Uterus (tissue), 4 donors: Measurements from ENCODE around the gene KRTAP4-4. TPM values are rescaled to one million over a fixed set of nuclear protein-coding genes. Genes with fewer than 3 reads are reported as not detected.
"Not testable (repeated sequence)": the region's sequence is repeated elsewhere in the genome, so short reads cannot be mapped to it uniquely, and the experiment has no call there.

Experiments
- DNase-seq, 2 donors: peaks; one replicate each; pipeline ENCODE4 v3.0.0-alpha.2; 2019 to 2020
- H3K27ac ChIP-seq, 2 donors: fragments of 200-600 bp; sonication (generic); 1 replicate in 1 of 2; 2 replicates in 1 of 2; pipeline ENCODE4 v1.5.1; 2016 to 2018
- H3K27me3 ChIP-seq, 2 donors: fragments of 200-600 bp; sonication (generic); one replicate each; pipeline ENCODE4 v1.5.1; 2018 to 2019; ENCODE audit warnings: control low read depth in 1 of 2
- H3K36me3 ChIP-seq, 2 donors: fragments of 200-600 bp; sonication (generic); one replicate each; pipeline ENCODE4 v1.5.1; 2019; ENCODE audit warnings: control low read depth in 1 of 2
- H3K4me1 ChIP-seq, 2 donors: fragments of 200-600 bp; sonication (generic); one replicate each; pipeline ENCODE4 v1.5.1; 2018 to 2019; ENCODE audit warnings: control low read depth in 1 of 2
- H3K4me3 ChIP-seq, 2 donors: fragments of 200-600 bp; sonication (generic); 1 replicate in 1 of 2; 2 replicates in 1 of 2; pipeline ENCODE4 v1.5.1; 2018 to 2019; ENCODE audit warnings: mild to moderate bottlenecking in 1 of 2
- H3K9me3 ChIP-seq, 2 donors: fragments of 200-600 bp; sonication (generic); one replicate each; pipeline ENCODE4 v1.5.1; 2019; ENCODE audit warnings: control low read depth in 1 of 2
- CTCF ChIP-seq, 4 experiments: fragments of 200-600 bp in 2 of 4; fragments of 450-650 bp in 2 of 4; sonication (generic) in 2 of 4; IDR thresholded peaks; one replicate each; pipeline ENCODE4 v1.5.1; 2016 to 2019; ENCODE audit warnings: antibody characterized with exemption in 4 of 4, mild to moderate bottlenecking in 2 of 4, moderate library complexity in 1 of 4
- POLR2A ChIP-seq, 2 donors: fragments of 450-650 bp; IDR thresholded peaks; one replicate each; pipeline ENCODE4 v1.6.1; 2016; ENCODE audit warnings: antibody characterized with exemption in 2 of 2, mild to moderate bottlenecking in 1 of 2, moderate library complexity in 1 of 2
- intact Hi-C: fragments of 100-400 bp; cut with DNase I; formaldehyde crosslinking; loops from one replicate; pipeline ENCODE4 v1.15.1; 2023; ENCODE audit warnings: low total_unique reads
- total RNA-seq, 4 donors: library from RNA; depleted of rRNA in 3 of 4; stranded (reverse); fragments of >200 nt in 3 of 4; gene quantifications; one replicate each; pipeline versions ENCODE4 v1.1.0 to v1.2.4, GENCODE V29; 2014 to 2023
- donor health status: DM: yes; HTN: yes; CAD: no.

KRTAP4-4 gene
- total RNA-seq, 4 donors from 2014 or later = not detected

- TF ChIP-seq POLR2A (IDR thresholded peaks at IDR 0.05) (no peak), CTCF (IDR thresholded peaks at IDR 0.05) (no peak)
- Histone ChIP-seq H3K27me3 (no peaks in the 10 kb centered on the region), H3K27ac (no peak overlapping the region), H3K4me1 (no peaks in the 10 kb centered on the region), H3K9me3 (no peaks in the 10 kb centered on the region), H3K36me3 (no peaks in the 10 kb centered on the region), H3K4me3 (no peak overlapping the region)
- intact Hi-C loops = no loop called here
- DNase-seq = no peak
These were observed 26.4 kb downstream of the KRTAP4-4 start for GRCh38 chr17:41133880-41134735.

DNA sequence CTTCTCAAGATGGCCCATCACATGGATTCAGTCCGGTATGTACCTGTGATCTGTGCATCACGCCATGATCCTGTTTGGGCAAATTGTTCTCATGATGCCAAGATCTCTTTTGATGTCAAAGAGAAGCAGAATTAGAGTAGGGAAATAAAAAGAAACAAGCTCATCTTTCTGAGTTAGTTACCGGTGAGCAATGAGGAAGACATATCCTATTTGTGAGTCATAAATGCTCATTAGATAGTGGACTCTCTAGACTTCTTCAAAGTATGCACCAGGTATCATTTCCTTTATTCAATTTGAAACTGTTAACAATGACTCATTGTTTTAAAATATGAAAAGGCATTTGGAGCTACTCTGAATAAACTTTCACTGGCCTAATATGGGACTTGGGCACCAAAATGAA lies 28.6 kb downstream of the KRTAP4-4 start:
- no peak for TF ChIP-seq POLR2A (IDR thresholded peaks at IDR 0.05)
- H3K4me3 ChIP-seq = no peak overlapping the region
- no peaks in the 10 kb centered on the region for H3K9me3 ChIP-seq
- no peak overlapping the region for H3K27ac ChIP-seq
- H3K36me3 ChIP-seq = no peaks in the 10 kb centered on the region
- DNase-seq = no peak
- intact Hi-C loops = no loop called here
- no peaks in the 10 kb centered on the region for H3K4me1 ChIP-seq
- H3K27me3 ChIP-seq = no peaks in the 10 kb centered on the region

DNA sequence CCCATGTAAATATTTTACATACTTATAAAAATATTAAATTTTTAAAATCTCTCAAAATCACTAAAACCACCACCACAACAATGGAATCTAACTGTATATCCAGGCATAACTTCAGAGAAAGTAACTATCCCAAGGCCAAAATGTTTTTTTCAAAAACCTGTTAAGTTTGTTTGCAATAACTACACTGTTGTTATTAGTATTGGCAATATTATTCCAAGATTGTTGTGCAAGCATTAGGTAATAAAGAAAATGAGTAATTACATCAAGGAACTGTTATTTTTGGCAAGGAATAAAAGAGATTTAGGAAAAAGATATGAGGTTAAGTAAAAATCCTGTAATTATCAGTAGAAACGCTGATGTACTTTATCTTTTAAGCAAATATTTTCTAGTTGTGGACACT lies 33.2 kb downstream of the KRTAP4-4 start:
- no peak for TF ChIP-seq CTCF (IDR thresholded peaks at IDR 0.05)
- TF ChIP-seq POLR2A (IDR thresholded peaks at IDR 0.05) = no peak
- no peak for DNase-seq
- H3K4me1 ChIP-seq = no peaks in the 10 kb centered on the region
- no peaks in the 10 kb centered on the region for H3K9me3 ChIP-seq
- H3K27me3 ChIP-seq = no peaks in the 10 kb centered on the region
- intact Hi-C loops = no loop called here
- H3K4me3 ChIP-seq = no peak overlapping the region
- no peak overlapping the region for H3K27ac ChIP-seq
- no peaks in the 10 kb centered on the region for H3K36me3 ChIP-seq

DNA sequence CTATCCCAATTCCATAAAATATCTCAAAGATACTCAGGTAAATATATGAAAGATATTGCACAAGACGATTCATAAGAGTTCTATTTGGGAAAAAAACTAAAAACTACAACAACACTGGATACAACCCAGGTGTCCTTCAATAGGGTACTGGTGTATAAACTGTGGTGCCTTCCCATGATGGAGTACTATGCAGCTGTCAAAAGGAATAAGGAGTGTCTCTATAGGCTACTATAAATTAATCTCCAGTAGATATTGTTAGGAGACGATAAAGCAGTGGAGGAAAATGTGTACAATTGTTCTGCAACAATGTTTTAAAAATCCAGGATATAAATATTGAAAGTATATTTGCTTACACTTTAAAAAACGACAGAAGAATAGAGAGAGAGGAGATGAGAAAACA lies 34.1 kb downstream of the KRTAP4-4 start:
- no peaks in the 10 kb centered on the region for H3K4me1 ChIP-seq
- H3K27me3 ChIP-seq = no peaks in the 10 kb centered on the region
- no peak for TF ChIP-seq CTCF (IDR thresholded peaks at IDR 0.05)
- TF ChIP-seq POLR2A (IDR thresholded peaks at IDR 0.05) = no peak
- intact Hi-C loops = no loop called here
- H3K4me3 ChIP-seq = no peak overlapping the region
- H3K36me3 ChIP-seq = no peaks in the 10 kb centered on the region
- H3K27ac ChIP-seq = no peak overlapping the region
- no peak for DNase-seq
- no peaks in the 10 kb centered on the region for H3K9me3 ChIP-seq

DNA sequence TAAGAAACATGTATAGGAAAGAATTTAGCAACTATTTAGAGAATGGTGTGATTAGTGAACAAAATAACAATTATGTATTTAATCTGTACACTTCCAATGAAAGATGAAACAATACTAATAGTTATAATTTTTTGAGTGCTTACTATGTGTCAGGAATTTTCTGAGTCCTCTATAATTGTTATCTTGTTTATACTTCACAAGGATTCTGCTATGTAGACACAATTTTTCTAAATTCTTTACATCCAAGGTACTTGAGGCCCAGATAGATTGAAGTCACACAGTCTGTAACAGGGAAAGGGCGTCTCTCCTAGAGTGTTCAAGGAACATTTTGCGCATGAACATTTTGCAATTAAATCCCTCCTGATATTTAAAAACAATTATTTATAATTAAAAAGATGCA lies 35.5 kb downstream of the KRTAP4-4 start:
- Histone ChIP-seq H3K27ac (no peak overlapping the region), H3K9me3 (no peaks in the 10 kb centered on the region), H3K4me3 (no peak overlapping the region), H3K4me1 (no peaks in the 10 kb centered on the region), H3K27me3 (no peaks in the 10 kb centered on the region), H3K36me3 (no peaks in the 10 kb centered on the region)
- intact Hi-C loops = no loop called here
- no peak for DNase-seq
- TF ChIP-seq CTCF (IDR thresholded peaks at IDR 0.05) = no peak
- TF ChIP-seq POLR2A (IDR thresholded peaks at IDR 0.05) = no peak

DNA sequence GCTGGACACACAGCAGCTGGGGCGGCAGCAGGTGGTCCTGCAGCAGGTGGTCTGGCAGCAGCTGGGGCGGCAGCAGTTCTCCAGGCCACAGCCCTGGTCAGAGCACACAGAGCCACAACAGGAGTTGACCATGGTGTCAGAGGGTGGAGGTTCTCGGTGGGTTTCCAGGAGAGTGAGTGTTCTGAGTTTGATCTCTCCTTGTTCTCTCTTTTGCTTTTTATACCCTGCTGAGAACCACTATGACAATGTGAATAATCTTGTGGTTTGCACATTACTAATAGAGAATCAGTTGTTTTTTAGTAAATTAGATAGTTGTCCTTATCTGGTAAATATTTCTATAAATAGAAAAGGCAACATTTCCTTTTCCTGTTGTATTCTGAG lies 36.6 kb downstream of the KRTAP4-4 start, which contains the start of gene KRTAP4-12:
TSS of gene KRTAP4-12 (minus strand) at position 192 of the 381 bp plus-strand sequence. CDS start at position 132, 60 bp downstream.
- H3K27me3 ChIP-seq, H3K4me3 ChIP-seq, intact Hi-C loops, H3K27ac ChIP-seq, H3K36me3 ChIP-seq, H3K9me3 ChIP-seq, H3K4me1 ChIP-seq, DNase-seq: not testable (repeated sequence)

DNA sequence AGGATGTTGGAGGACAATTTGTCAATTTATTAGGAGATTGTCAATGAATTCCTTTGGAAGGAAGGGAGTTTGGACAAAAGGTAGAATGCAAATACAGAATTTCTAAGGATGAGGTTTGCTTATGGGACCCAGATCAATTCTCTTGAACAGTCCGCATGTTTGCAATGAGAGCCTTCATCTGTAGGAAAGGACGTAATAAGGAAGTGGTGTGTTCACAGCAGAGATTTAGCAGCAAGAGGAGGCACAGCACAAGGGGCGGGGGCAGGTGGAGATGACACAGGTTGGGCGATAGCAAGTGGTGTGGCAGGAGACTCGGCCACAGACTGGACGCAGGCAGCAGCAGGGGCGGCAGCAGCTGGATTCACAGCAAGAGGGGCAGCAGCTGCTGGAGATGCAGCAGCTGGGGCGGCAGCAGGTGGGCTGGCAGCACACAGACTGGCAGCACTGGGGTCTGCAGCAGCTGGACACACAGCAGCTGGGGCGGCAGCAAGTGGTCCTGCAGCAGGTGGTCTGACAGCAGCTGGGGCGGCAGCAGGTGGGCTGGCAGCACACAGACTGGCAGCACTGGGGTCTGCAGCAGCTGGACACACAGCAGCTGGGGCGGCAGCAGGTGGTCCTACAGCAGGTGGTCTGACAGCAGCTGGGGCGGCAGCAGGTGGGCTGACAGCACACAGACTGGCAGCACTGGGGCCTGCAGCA lies 37.1 kb downstream of the KRTAP4-4 start:
- DNase-seq, H3K4me1 ChIP-seq, H3K27me3 ChIP-seq, H3K36me3 ChIP-seq, H3K27ac ChIP-seq, H3K4me3 ChIP-seq, H3K9me3 ChIP-seq, intact Hi-C loops: not testable (repeated sequence)
